ENCODE results near the gene SFPQ.
"Not testable (repeated sequence)": the region's sequence is repeated elsewhere in the genome, so short reads cannot be mapped to it uniquely, and the experiment has no call there.

Gene SFPQ, protein sequence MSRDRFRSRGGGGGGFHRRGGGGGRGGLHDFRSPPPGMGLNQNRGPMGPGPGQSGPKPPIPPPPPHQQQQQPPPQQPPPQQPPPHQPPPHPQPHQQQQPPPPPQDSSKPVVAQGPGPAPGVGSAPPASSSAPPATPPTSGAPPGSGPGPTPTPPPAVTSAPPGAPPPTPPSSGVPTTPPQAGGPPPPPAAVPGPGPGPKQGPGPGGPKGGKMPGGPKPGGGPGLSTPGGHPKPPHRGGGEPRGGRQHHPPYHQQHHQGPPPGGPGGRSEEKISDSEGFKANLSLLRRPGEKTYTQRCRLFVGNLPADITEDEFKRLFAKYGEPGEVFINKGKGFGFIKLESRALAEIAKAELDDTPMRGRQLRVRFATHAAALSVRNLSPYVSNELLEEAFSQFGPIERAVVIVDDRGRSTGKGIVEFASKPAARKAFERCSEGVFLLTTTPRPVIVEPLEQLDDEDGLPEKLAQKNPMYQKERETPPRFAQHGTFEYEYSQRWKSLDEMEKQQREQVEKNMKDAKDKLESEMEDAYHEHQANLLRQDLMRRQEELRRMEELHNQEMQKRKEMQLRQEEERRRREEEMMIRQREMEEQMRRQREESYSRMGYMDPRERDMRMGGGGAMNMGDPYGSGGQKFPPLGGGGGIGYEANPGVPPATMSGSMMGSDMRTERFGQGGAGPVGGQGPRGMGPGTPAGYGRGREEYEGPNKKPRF

DNA sequence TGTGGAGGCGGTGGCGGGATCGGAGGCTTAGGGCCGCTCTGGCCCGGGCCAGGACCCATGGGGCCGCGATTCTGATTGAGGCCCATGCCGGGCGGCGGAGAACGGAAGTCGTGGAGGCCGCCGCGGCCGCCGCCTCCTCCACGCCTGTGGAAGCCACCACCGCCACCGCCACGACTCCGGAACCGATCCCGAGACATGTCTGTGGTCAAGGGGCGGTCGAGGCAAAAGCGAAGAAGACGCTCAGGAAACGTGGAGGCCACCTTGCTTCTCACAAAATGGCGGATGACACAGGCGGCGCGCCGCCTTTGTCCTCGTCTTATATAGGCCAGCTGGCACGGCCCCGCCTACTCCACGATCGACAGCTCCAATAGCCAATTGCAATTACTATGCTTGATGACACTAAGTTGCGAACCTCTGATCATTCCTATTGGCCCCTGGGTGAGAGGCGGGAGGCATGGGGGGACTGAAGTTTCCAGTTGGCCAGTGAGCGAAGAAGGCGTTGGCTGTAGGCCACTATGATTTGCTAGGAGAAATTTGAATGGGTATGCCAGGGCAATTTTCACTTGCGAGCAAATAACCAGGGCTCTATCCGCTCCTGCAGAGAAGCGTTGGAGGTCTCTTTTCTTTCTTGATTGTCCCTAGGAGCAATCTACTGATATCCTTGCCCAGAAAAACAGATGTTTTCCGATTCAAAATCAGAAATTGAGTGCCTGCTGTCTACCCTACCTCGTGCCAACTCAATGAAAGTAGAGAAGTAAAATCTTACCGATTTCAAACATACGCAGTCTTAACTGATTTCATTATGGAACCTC is at the start of gene SFPQ:
Gene SFPQ (minus strand): TSS at position 293 of the 812 bp plus-strand sequence. CDS start 96 bp downstream, at position 197.
- peak; percentile 100 for DNase-seq (ENCODE audit: low spot score)

- not testable (repeated sequence) for DNase-seq (ENCODE audit: low spot score)
Measured at GRCh38 chr1:35236772-35237171, 43.8 kb upstream of the SFPQ start.

GRCh38 chr1:35231287-35231686 is 38.3 kb upstream of the SFPQ start:
- DNase-seq (ENCODE audit: low spot score), result no peak

- DNase-seq (ENCODE audit: low spot score), result no peak
Measured at GRCh38 chr1:35229587-35230360, 36.8 kb upstream of the SFPQ start.

DNA sequence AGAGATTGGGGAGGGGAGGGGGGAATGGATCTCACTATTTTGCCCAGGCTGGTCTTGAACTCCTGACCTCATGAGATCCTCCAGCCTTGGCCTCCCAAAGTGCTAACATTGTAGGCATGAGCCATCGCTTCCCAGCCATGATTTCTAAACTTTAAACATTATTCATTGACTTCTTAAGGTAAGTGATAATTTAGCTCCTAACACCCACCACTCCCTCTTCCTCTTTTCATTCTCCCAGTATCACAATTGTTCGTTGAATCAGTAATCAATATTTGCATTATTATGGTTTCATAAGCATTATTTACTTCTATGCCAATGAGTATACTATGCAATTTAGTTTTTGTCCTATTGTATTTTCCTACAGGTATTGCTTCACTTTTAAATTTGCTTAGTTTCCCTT is 33.6 kb upstream of the SFPQ start:
- no peak for DNase-seq (ENCODE audit: low spot score)

- DNase-seq (ENCODE audit: low spot score), result no peak
Measured at GRCh38 chr1:35223084-35223630, 30.2 kb upstream of the SFPQ start.

DNA sequence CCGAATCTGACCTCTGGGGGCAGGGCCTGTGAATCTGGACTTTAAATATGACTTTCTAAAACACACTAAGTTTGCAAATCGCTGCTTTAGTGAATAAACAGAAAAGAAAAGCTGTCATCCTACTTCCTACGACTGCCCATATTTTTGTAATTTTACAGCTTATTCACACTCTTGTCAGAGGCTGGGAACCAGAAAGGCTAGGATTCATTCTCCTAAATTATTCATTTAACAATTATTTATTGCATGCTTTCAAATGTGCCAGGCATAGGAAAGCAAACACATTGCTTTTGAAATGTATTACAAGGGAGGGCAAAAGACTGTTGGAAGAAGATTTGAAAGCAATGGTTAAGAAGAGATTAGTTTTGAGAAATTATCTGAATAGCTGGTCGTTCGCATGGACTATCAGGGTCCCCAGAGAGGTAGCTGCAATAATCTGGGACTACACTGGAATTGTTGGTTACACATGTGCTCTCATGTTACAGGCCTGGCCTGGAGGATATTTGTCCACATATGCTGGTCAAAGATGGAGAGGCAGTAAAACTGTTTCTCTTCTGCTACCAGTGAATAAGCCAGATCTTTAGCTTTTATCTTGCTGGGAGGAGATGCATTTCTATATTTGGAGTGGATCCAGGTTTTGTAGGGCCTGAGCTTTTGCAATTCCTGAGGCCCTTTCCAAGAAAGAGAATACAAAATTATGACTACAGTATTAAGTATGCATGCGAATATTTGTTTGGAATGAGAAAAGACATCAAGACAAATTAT is 29.6 kb upstream of the SFPQ start:
- DNase-seq (ENCODE audit: low spot score), result no peak

DNA sequence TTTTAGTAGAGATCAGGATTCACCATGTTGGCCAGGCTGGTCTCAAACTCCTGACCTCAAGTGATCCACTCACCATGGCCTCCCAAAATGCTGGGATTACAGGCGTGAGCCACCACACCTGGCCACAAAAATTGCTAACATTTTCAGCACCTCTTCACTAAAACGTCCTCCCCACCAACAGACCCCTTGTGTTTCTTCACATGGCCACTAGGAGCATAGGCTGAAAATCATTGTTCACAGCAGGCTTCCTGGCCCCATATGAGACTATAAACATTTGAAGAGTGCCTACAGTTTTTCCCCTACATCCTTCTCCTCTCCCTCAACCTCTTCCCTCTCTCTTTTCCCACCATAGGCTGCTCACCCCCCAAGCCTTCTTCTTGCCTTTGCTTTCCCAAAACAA is 28.0 kb upstream of the SFPQ start:
- DNase-seq (ENCODE audit: low spot score), result peak; percentile 45

- DNase-seq (ENCODE audit: low spot score), result no peak
Measured at GRCh38 chr1:35215346-35215745, 22.4 kb upstream of the SFPQ start.

DNA sequence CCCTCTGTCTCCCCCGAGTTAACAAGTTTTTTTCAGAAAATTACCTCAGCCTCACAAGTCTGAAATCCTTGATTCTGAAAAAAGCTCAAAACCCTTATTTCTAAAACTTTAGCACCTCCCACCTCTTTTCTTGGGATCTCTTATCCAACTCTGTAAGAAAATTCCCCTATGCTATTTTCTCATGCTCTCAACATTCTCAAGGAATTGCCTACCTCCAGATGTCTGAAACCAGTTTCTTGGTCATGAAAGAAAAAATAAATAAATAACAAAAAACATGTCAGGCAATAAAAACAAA is 18.1 kb upstream of the SFPQ start:
- DNase-seq (ENCODE audit: low spot score), result no peak

GRCh38 chr1:35210321-35211119 is 17.6 kb upstream of the SFPQ start:
- DNase-seq (ENCODE audit: low spot score), result no peak

DNA sequence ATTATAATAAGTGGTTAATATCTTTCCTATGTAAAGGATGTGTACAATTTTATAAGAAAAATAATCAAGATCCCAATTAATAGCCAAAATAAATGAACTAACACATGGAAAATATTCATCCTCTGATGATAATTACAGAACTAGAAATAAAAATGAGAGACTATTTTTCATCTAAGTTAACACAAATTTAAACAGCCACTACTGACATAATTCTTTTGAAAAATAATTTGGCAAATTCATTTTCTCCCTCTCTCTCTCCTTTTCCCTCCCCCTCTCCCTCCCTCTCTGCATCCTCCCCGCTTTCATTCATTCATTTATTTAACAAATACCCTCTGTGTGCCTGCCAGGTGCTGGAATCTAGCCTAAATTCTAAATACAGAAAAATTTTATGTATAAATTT is 10.3 kb upstream of the SFPQ start:
- DNase-seq (ENCODE audit: low spot score), result no peak

DNA sequence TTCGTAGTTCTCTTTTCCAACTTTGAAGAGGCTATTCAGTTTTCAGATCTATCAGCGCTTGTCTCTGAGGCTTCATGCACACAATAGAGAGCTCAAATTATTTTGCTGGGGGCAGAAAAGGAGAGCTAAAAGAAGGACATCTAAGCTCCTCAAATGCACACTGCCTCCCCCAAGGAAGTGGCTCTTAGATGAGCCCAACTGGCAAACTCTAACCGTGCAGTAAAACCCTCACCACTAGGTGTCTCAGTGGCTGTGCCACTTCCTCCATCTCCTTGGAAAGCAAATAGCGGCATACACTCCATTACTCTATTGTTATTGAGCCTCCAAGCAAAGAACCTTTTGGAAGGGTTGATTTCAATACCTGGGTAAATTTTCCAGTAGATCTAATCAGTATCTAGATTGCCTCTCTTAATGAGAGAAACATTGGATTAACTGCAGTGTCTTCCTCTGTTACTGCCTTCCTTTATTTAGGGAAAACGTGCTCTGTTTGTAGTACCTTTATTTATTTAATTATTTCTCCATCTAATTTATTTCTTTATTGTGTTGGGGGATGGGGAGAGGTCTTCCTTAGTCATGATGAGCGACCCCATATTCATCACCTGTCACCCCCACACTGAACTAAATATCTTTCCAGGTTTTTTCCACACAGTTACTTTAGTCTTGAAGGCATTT is 9.2 kb upstream of the SFPQ start:
- DNase-seq (ENCODE audit: low spot score), result peak; percentile 79

GRCh38 chr1:35201631-35202030 is 8.7 kb upstream of the SFPQ start:
- DNase-seq (ENCODE audit: low spot score), result peak; percentile 12

- peak; percentile 90 for DNase-seq (ENCODE audit: low spot score)
Measured at GRCh38 chr1:35192056-35192852, 691 bp downstream of the SFPQ start.

- DNase-seq (ENCODE audit: low spot score), result no peak
Measured at GRCh38 chr1:35191429-35192055, 1.4 kb downstream of the SFPQ start.

DNA sequence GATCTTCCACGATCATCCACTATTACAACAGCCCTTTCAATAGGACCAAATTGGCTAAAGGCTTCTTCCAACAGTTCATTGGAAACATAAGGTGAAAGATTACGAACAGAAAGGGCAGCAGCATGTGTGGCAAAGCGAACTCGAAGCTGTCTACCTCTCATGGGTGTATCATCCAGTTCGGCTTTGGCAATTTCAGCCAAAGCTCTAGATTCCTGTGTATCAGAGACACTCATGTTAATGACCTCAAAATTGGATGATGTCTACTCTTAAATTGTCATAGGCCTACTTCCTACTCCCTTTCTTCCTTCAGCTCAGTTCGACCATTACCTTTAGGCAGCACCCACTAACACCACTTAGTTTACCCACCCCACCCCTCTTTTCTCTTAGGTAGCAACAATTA is 2.2 kb downstream of the SFPQ start:
- DNase-seq (ENCODE audit: low spot score), result no peak
